HG03103 (cell line): Measurements from ENCODE around the gene SOHLH1.
"Not testable (repeated sequence)": the region's sequence is repeated elsewhere in the genome, so short reads cannot be mapped to it uniquely, and the experiment has no call there.

Experiments used
- ATAC-seq: cut with Tn5 transposase; IDR thresholded peaks from one replicate; pipeline ENCODE4 v1.9.1; 2021; ENCODE audit warnings: low read depth; ENCODE audit not compliant: unreplicated experiment

SOHLH1 gene

DNA sequence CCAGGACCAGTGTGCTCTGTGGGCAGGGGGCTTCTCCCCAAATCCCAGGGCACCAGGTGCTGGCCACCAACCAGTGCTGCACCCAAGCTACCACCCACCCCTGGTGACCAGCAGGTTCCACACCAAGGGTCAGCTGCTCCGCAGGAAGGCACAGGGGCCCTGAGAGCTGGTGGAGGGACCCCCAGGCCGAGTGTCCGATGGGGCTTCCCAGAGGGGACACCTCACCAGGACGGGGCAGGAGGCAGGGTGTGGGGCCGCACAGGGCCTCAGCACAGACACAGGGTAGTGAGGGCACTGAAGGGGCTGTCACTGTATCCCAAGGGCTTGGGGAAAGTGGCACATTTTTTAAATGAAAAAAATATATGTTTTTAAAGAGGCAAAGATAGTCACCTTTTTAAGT is 18.1 kb downstream of the SOHLH1 start:
- ATAC-seq: no peak

- ATAC-seq: no peak
These were observed 19.2 kb downstream of the SOHLH1 start for GRCh38 chr9:135680056-135680455.

DNA sequence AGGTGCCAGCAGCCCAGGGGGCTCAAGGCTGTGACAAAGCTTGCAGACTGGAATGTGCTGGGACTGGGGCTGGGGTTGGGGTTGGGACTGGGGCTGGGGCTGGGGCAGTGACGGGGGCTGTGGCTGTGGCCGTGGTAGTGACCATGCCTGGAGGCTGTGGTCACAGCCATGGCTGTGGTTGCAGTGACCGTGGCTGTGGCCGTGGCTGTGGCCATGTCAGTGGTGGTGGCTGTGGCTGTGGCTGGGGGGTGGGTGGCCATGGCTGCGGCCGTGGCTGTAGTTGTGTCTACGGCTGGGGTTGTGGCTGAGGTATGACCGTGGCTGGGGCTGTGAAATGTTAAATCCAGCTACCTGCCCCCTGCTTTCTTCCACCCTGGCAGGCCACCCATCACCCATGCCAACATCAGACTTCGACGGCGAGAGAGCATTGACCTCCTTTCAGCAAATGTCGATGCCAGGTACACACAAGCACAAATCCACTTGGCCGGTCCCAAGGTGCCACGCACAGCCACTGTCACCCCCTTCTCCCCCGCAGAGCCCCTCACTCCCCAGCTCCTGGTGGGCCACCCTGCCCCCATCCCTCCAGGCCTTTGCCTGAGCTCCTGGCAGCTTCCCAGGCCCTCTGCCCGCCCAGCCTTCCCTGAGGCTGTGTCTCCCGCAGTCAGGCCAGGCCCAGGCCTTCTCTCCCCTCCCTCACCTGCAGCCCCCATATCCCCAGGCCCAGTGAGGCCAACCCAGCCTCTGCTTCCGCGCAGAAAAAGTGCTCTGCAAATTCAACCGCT is 20.9 kb downstream of the SOHLH1 start:
- no peak for ATAC-seq

- ATAC-seq: no peak
These were observed 21.6 kb downstream of the SOHLH1 start for GRCh38 chr9:135677641-135678168.

GRCh38 chr9:135676891-135677290 is 22.4 kb downstream of the SOHLH1 start:
- ATAC-seq: no peak

DNA sequence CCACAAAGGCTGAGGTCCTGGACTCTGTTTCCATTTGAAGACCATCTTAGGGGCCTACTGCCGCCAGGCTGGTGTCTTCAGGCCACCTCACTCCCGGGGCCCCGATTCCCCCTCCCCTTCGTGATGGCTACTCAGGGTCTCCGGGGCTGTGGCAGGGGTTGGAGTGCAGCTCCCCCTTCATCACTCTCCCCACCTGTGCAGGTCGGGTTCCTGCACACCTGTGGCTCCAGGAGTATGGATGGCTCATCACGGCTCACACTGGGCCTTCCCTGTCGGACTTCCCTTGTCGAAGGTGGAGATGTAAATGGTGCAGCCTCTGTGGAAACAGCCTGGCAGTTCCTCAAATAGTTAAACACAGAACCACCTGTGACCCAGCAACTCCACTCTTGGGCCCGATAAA is 24.3 kb downstream of the SOHLH1 start:
- no peak for ATAC-seq

DNA sequence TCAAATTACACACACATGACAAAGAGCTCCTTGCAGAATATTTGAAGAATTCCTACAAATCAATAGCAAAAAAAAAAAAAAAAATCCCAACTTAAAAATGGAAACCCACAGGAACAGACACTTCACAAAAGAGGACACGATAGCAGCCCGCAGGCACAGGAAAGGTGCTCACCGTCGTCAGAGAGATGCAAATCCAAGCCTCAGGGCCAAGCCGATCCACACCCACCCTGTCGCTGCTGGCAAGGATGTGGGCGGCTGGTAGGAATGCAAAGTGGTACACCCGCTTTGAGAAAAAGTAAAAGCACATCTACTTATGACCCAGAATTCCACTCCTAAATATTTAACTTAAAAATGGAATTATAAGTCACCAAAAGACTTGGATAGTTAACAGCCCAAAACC is 25.3 kb downstream of the SOHLH1 start:
- no peak for ATAC-seq

- ATAC-seq: not testable (repeated sequence)
These were observed 26.5 kb downstream of the SOHLH1 start for GRCh38 chr9:135672786-135673185.

- ATAC-seq: no peak
These were observed 27.7 kb downstream of the SOHLH1 start for GRCh38 chr9:135671591-135672041.

DNA sequence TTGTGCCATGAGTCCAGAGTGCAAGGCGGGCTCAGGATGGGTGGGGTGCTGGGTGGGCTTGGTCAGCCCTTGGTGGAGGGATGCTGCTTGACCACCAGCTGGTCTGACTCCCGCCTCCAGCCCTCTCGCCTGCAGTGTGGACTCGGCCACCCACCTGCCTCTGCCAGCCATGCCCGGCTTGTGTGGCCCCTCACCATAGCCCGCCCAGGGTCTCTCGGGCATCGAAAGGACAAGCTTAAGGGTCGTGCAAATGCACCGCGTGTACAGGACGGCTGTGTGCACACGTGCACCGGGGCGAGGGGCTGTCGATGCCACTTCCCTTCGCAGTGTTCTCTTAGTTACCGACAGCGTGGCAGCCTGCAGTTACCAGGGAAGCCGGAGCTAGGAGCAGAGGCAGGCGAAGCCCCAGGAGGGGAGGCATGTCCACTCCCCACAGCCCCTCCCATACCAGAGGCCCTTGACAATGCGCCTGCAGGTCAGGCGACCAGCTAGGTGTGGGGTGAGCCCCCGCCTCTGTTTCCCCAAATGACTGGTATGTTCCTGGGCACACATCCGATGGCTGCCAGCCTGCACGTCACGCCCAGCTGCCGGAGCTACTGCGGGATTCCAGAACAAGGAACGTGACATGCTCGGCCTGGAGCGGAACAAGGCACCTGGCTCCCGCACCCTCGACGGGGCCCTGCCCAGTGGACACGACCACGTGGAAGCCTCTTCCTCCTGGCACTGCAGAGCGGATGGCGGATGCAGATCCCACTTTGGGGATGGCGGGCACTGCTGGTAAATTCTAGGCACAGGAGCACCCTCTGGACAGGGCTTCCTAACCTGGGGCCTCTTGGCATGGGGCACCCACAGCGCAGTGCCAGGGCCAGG is 28.3 kb downstream of the SOHLH1 start:
- ATAC-seq: no peak

- ATAC-seq: no peak
These were observed 29.5 kb downstream of the SOHLH1 start for GRCh38 chr9:135669616-135670285.

- not testable (repeated sequence) for ATAC-seq
These were observed 30.3 kb downstream of the SOHLH1 start for GRCh38 chr9:135669018-135669417.

DNA sequence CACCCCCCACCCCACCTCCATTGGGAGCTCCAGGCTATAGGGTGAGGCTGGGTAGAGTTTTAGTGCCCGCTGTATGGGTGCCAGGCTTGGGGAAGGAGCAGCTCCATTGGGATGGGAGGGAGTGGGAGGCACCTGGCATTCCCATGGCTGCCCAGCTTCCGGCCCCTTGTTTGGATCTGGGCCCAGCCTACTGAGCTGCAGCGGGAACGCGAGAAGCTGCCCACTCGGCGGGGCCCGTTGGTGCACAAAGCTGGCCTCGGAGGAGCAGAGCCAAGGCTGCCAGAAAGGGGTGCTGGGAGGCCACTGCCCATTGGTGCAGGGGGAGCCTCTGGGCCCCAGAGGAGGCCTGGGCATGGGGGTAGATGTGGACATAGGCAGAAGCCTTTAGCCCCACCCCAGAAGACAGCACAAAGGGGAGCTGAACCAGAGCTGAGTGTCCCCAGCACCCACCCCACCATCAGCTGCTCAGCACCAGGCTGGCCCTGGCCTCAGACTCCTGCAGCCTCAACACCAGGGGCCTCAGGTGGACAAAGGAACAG is 31.7 kb downstream of the SOHLH1 start:
- no peak for ATAC-seq

DNA sequence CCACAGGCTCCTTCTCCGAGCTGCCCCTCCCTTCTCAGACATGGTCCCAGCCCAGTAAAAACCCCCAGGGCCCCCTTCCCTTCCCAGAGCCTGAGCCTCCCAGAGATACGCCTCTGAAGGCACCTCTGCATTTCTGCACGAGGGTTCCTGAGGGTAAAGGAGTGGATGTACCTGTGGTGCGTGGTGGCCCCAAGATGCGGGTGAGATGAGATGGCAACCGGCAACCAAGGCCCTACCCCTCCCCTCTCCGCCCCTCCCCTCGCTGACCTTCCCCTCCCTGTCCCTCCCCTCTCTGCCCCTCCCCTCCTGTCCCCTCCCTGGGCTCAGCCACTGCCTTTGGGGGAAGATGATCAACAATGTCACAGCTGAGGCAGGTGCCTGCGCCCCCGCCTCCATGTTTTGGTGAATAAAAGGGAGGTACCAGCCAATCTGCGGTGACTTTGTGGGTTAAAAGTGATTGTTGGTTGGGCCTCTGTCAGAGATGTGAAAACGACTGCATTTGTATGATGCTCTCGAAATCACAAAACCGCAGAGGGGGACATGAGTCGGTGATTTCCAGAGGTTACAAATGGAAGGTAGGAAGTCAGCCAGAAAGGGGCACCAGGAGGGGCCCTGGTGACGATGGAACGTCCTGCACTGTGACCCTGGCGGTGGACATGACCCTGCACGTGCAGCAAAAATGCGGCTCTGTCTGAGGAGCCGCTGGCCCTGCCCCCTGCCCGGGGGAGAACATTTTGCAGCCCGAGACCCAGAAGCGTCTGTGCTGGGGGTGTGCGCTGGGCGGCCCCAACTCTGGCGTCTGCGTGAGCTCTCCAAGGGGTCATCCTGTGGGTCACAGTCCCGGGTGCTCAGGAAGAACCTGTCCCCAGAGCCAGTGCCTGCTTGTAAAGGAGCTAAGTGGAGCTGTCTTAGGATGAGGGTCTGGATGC is 32.5 kb downstream of the SOHLH1 start:
- ATAC-seq: no peak

GRCh38 chr9:135665795-135666189 is 33.5 kb downstream of the SOHLH1 start:
- ATAC-seq: no peak

- no peak for ATAC-seq
These were observed 34.2 kb downstream of the SOHLH1 start for GRCh38 chr9:135664801-135665794.

DNA sequence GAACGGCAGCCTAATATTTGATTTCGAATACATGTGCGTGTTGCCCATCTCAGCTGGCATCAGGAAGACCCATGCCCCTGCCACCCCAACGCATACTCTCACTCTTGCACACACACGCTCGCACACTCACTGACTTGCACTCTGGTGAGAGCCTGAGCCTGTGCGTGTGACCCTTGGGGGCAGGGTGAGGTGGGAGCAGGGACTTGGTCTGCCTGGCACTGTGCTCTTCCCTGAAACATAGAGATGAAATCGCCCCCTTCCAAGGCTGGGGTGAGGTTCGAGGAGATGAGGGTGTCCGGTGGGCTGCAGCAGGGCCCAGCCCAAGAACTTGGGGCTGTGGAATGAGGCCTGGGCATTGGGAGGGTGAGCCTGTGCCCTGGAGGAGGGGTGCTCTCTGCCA is 35.0 kb downstream of the SOHLH1 start:
- no peak for ATAC-seq

GRCh38 chr9:135663857-135664256 is 35.4 kb downstream of the SOHLH1 start:
- ATAC-seq: no peak

DNA sequence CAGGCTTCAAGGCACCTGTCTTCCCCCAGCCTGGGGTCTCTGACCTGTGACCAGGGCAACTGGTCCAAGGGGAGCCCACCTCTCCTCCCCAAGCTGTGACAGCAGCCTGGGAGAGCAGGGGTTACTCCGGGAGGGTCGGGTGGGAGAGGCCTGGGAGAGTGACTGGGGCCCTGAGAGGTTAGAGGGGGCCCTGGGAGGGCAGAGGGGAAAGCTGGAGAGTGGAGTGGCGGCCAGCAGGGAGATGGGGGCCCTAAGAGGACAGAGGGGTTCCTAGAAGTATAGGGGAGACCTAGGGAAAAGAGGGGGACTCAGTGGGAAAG is 35.9 kb downstream of the SOHLH1 start:
- no peak for ATAC-seq
